Peyer's patch (tissue), 4 donors: ENCODE measurements around the gene COLEC11. TPM values are rescaled to one million over a fixed set of nuclear protein-coding genes. Genes with fewer than 3 reads are reported as not detected.

Experiments used
- DNase-seq, 3 donors: peaks; one replicate each; pipeline ENCODE4 v3.0.0-alpha.2; 2017 to 2019
- H3K27ac ChIP-seq, 4 donors: fragments of 200-600 bp; sonication (generic); one replicate each; pipeline ENCODE4 v1.5.1; 2016 to 2019
- H3K27me3 ChIP-seq, 2 donors: fragments of 200-600 bp; sonication (generic); one replicate each; pipeline ENCODE4 v1.5.1; 2019
- H3K36me3 ChIP-seq, 3 donors: fragments of 200-600 bp; sonication (generic); one replicate each; pipeline ENCODE4 v1.5.1; 2016 to 2019
- H3K4me1 ChIP-seq, 4 donors: fragments of 200-600 bp; sonication (generic); one replicate each; pipeline ENCODE4 v1.5.1; 2016 to 2019
- H3K4me3 ChIP-seq, 4 donors: fragments of 200-600 bp; sonication (generic); 1 replicate in 3 of 4; 2 replicates in 1 of 4; pipeline ENCODE4 v1.5.1; 2016 to 2019; ENCODE audit warnings: mild to moderate bottlenecking in 1 of 4
- H3K9me3 ChIP-seq, 4 donors: fragments of 200-600 bp; sonication (generic); one replicate each; pipeline ENCODE4 v1.5.1; 2016 to 2019; ENCODE audit warnings: mild to moderate bottlenecking in 1 of 4
- POLR2A ChIP-seq, 2 donors: fragments of 450-650 bp; IDR thresholded peaks; one replicate each; pipeline ENCODE4 v1.5.1; 2017; ENCODE audit warnings: antibody characterized with exemption in 2 of 2, mild to moderate bottlenecking in 2 of 2, moderate library complexity in 2 of 2
- total RNA-seq, 4 donors: library from RNA; depleted of rRNA; stranded (reverse); fragments of >200 nt; gene quantifications; one replicate each; pipeline ENCODE4 v1.1.0, GENCODE V29; 2016
- TF ChIP-seq, protein P1 (sequence below), 6 experiments: fragments of 450-650 bp in 4 of 6; fragments of 200-600 bp in 2 of 6; sonication (generic) in 1 of 6; IDR thresholded peaks; one replicate each; pipeline ENCODE4 v1.5.1; 2017 to 2019; ENCODE audit warnings: antibody characterized with exemption in 6 of 6, mild to moderate bottlenecking in 3 of 6, moderate library complexity in 1 of 6

The COLEC11 gene
- total RNA-seq, 4 donors from 2014 or later, result 0.70 to 5.8 (median 1.1) TPM; not detected in 1

- H3K9me3 ChIP-seq, result no peaks in the 10 kb centered on the region
- H3K27ac ChIP-seq, result no peak overlapping the region
- no peak for TF ChIP-seq POLR2A (IDR thresholded peaks at IDR 0.05)
- TF ChIP-seq, protein P1, sequence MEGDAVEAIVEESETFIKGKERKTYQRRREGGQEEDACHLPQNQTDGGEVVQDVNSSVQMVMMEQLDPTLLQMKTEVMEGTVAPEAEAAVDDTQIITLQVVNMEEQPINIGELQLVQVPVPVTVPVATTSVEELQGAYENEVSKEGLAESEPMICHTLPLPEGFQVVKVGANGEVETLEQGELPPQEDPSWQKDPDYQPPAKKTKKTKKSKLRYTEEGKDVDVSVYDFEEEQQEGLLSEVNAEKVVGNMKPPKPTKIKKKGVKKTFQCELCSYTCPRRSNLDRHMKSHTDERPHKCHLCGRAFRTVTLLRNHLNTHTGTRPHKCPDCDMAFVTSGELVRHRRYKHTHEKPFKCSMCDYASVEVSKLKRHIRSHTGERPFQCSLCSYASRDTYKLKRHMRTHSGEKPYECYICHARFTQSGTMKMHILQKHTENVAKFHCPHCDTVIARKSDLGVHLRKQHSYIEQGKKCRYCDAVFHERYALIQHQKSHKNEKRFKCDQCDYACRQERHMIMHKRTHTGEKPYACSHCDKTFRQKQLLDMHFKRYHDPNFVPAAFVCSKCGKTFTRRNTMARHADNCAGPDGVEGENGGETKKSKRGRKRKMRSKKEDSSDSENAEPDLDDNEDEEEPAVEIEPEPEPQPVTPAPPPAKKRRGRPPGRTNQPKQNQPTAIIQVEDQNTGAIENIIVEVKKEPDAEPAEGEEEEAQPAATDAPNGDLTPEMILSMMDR (IDR thresholded peaks at IDR 0.05), result no peak
- H3K36me3 ChIP-seq, result no peaks in the 10 kb centered on the region
- H3K4me3 ChIP-seq, result no peak overlapping the region
- no peaks in the 10 kb centered on the region for H3K27me3 ChIP-seq
- no peaks in the 10 kb centered on the region for H3K4me1 ChIP-seq
- DNase-seq, result no peak
These were observed 78.2 kb downstream of the COLEC11 start for GRCh38 chr2:3672861-3673678.

DNA sequence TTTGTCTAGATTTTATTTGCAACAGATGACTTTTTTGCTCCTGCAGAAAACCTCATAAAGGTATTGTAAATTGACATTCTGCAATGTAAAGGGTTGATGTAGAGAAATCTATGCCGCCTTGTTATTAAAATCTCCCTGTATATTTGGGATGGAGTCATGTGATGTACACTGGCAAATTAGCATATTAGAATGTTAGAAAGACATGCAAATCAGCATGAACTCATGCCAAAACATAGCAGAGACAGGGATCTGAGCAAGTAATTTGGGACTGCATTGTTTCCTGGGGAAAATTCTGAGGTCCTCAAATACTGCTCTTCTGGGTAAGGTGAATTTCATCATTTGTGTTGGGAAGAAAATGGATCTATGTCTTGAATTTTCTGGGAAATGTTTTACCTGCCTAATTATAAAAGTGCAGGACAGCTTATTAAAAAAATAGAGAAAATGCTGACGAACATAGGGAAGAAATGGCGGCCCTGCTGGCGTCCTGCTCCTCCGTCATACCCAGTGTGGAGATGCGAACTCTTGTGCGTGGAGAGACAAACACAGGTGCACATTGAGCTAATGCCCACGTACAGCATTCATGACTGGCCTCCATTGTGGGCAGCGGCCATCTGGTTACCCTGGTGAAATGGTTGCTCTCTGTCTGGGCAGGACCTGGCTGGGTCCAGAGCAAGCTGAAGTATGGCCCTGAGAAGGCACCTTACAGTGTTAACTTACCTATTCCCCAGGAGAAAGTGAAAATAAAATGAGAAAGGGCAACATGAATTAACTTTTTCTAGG lies 79.3 kb downstream of the COLEC11 start:
- Histone ChIP-seq H3K9me3 (no peaks in the 10 kb centered on the region), H3K27ac (no peak overlapping the region), H3K36me3 (no peaks in the 10 kb centered on the region), H3K27me3 (no peaks in the 10 kb centered on the region), H3K4me1 (no peaks in the 10 kb centered on the region), H3K4me3 (no peak overlapping the region)
- DNase-seq, result no peak
- no peak for TF ChIP-seq POLR2A (IDR thresholded peaks at IDR 0.05)
- TF ChIP-seq, protein P1 (IDR thresholded peaks at IDR 0.05), result no peak

DNA sequence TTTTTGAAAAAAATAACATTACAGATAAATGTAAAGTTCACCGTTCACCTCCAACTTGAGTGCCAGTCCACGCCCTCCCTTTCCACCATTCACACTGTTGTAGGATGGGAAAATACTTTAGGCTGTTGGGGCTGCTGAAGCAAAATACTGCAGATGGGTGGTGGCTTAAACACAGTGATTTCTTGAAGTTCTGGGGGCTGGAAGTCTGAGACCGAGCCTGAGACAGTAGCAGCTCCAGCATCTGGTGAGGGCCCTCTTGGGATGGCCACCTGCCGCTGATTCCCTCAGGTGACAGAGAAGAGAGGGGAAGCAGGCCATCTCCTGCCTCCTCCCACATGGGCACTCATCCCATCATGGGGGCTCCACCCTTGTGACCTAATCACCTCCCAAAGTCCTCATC lies 80.8 kb downstream of the COLEC11 start:
- H3K36me3 ChIP-seq, result no peaks in the 10 kb centered on the region
- TF ChIP-seq, protein P1 (IDR thresholded peaks at IDR 0.05), result no peak
- no peak for TF ChIP-seq POLR2A (IDR thresholded peaks at IDR 0.05)
- H3K27me3 ChIP-seq, result no peaks in the 10 kb centered on the region
- DNase-seq, result no peak
- no peaks in the 10 kb centered on the region for H3K9me3 ChIP-seq
- H3K4me3 ChIP-seq, result no peak overlapping the region
- H3K4me1 ChIP-seq, result no peaks in the 10 kb centered on the region
- no peak overlapping the region for H3K27ac ChIP-seq

DNA sequence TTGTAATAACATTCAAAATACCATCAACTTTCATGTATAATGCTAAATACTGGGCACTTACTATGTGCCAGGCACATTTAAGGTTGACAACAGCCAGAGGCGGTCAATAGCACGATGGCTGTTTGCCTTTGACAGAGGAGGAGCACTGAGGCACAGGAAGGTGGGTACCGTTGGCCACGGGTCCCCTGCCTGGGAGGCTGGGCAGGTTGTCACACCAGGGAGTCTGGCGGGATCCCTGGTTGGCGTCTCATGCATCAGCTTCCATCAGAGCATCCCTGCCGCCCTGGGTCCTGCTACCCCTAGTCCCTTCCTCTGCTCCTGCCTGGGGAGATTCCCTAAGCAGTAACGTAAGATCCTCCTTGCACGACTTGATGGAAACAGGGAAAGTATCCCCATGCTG lies 82.5 kb downstream of the COLEC11 start:
- DNase-seq, result no peak
- Histone ChIP-seq H3K9me3 (no peaks in the 10 kb centered on the region), H3K27me3 (no peaks in the 10 kb centered on the region), H3K36me3 (no peaks in the 10 kb centered on the region), H3K4me1 (no peaks in the 10 kb centered on the region), H3K4me3 (no peak overlapping the region), H3K27ac (no peak overlapping the region)
- TF ChIP-seq POLR2A (IDR thresholded peaks at IDR 0.05), result no peak
- TF ChIP-seq, protein P1 (IDR thresholded peaks at IDR 0.05), result no peak

DNA sequence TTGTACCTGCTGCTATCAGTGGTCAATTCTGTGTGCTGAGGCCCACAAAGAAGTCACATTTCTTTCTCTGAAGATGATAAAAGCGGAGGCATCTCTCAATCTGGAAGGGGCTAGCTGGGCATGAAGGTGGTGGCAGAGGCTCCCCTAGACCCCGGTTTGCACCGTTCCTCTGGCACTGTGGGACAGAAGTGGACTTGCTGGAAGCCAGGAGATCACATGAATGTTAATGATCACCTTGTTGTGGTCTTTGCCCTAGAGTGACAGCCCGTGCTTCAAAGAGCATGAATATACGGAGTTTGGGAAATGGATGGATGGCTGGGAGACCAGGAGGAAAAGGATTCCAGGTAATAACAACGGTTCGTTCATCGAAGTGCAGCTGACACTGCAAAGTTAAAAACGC lies 83.3 kb downstream of the COLEC11 start:
- H3K36me3 ChIP-seq, result no peaks in the 10 kb centered on the region
- no peak overlapping the region for H3K4me3 ChIP-seq
- no peak overlapping the region for H3K27ac ChIP-seq
- no peaks in the 10 kb centered on the region for H3K27me3 ChIP-seq
- DNase-seq, result no peak
- no peaks in the 10 kb centered on the region for H3K9me3 ChIP-seq
- no peak for TF ChIP-seq POLR2A (IDR thresholded peaks at IDR 0.05)
- H3K4me1 ChIP-seq, result no peaks in the 10 kb centered on the region

DNA sequence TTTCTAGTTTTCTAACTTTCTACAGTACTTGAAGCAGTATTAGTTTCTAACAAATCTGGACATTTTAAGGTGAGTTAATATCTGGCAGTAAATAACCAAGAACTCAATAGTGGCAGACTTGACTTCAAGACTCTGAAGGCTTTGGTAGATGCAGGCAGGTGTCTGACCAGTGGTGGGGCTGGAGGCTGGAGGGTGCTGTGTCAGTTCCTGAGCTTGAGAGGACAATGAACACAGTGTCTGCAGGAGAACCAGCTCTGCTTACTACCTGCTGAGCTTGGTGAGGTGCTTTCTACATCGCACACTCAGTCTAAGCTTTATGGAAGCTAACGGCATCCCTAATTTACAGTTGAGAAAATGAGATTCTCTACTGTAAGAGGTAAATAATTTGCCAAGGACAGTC lies 84.3 kb downstream of the COLEC11 start:
- Histone ChIP-seq H3K4me1 (no peaks in the 10 kb centered on the region), H3K27me3 (no peaks in the 10 kb centered on the region), H3K4me3 (no peak overlapping the region), H3K27ac (no peak overlapping the region), H3K36me3 (no peaks in the 10 kb centered on the region), H3K9me3 (no peaks in the 10 kb centered on the region)
- TF ChIP-seq POLR2A (IDR thresholded peaks at IDR 0.05), result no peak
- TF ChIP-seq, protein P1 (IDR thresholded peaks at IDR 0.05), result no peak
- DNase-seq, result no peak
